AG08395 (cell line): ENCODE data around the gene FOXJ2.
"Not testable (repeated sequence)": the region's sequence is repeated elsewhere in the genome, so short reads cannot be mapped to it uniquely, and the experiment has no call there.

Experiments used
- DNase-seq: peaks from one replicate; pipeline ENCODE4 v3.0.0; 2012; ENCODE audit warnings: mixed read lengths, low spot score

FOXJ2 gene

GRCh38 chr12:8065991-8066594 lies 33.6 kb downstream of the FOXJ2 start, which contains the start of gene C3AR1:
TSS of gene C3AR1 (minus strand) at chr12:8066359. CDS start at chr12:8060185, 6,174 bp downstream.
- DNase-seq: peak; percentile 67

- no peak for DNase-seq
These were observed 37.1 kb downstream of the FOXJ2 start for GRCh38 chr12:8069582-8069981.

- not testable (repeated sequence) for DNase-seq
These were observed 39.3 kb downstream of the FOXJ2 start for GRCh38 chr12:8071820-8072219.

GRCh38 chr12:8075935-8076334 lies 43.4 kb downstream of the FOXJ2 start:
- DNase-seq: no peak

GRCh38 chr12:8076366-8076765 lies 43.9 kb downstream of the FOXJ2 start:
- DNase-seq: no peak

- peak; percentile 35 for DNase-seq
These were observed 44.7 kb downstream of the FOXJ2 start for GRCh38 chr12:8077207-8077606.

- peak; percentile 35 for DNase-seq
These were observed 45.9 kb downstream of the FOXJ2 start for GRCh38 chr12:8078398-8078797.

- no peak for DNase-seq
These were observed 46.4 kb downstream of the FOXJ2 start for GRCh38 chr12:8078916-8079315.

GRCh38 chr12:8080120-8080519 lies 47.6 kb downstream of the FOXJ2 start:
- no peak for DNase-seq

- no peak for DNase-seq
These were observed 48.9 kb downstream of the FOXJ2 start for GRCh38 chr12:8081251-8081920.

- DNase-seq: no peak
These were observed 50.2 kb downstream of the FOXJ2 start for GRCh38 chr12:8082808-8083100.

- DNase-seq: not testable (repeated sequence)
These were observed 51.8 kb downstream of the FOXJ2 start for GRCh38 chr12:8084351-8084750.

- no peak for DNase-seq
These were observed 55.1 kb downstream of the FOXJ2 start for GRCh38 chr12:8087666-8088065.

GRCh38 chr12:8088574-8088973 lies 56.1 kb downstream of the FOXJ2 start:
- DNase-seq: no peak

- not testable (repeated sequence) for DNase-seq
These were observed 56.8 kb downstream of the FOXJ2 start for GRCh38 chr12:8089277-8089676.

GRCh38 chr12:8089716-8090115 lies 57.2 kb downstream of the FOXJ2 start:
- no peak for DNase-seq

- DNase-seq: no peak
These were observed 60.8 kb downstream of the FOXJ2 start for GRCh38 chr12:8093291-8093690.

- no peak for DNase-seq
These were observed 63.9 kb downstream of the FOXJ2 start for GRCh38 chr12:8096281-8096915.

- no peak for DNase-seq
These were observed 66.7 kb downstream of the FOXJ2 start for GRCh38 chr12:8099235-8099634.
